T-helper 9 cell (primary cell): ENCODE measurements around the gene ELOA2.
"Not testable (repeated sequence)": the region's sequence is repeated elsewhere in the genome, so short reads cannot be mapped to it uniquely, and the experiment has no call there.

Experiments
- DNase-seq: peaks from one replicate; pipeline ENCODE4 v3.0.0-alpha.2; 2020

ELOA2 gene

GRCh38 chr18:47019870-47020269, 15.6 kb downstream of the ELOA2 start:
- DNase-seq = not testable (repeated sequence)
